HepG2 (cell line): ENCODE data around the gene TTC24. TPM values are rescaled to one million over a fixed set of nuclear protein-coding genes. Genes with fewer than 3 reads are reported as not detected.

Experiments
- ATF6 ChIP-seq: sonication (generic); formaldehyde crosslinking; conservative IDR thresholded peaks from 2 replicates; pipeline ENCODE4 v1.4.0; 2020; ENCODE audit warnings: missing genetic modification reagents
- HMG20B ChIP-seq: conservative IDR thresholded peaks from 2 replicates; pipeline ENCODE4 v1.6.1; 2016; ENCODE audit warnings: missing genetic modification reagents, missing compliant biosample characterization
- MED1 ChIP-seq: sonication (generic); formaldehyde crosslinking; IDR thresholded peaks from 2 replicates; pipeline ENCODE4 v1.4.0; 2020; ENCODE audit warnings: missing genetic modification reagents
- NFKB2 ChIP-seq: sonication (generic); formaldehyde crosslinking; IDR thresholded peaks from 2 replicates; pipeline ENCODE4 v1.4.0; 2020; ENCODE audit warnings: missing genetic modification reagents, borderline replicate concordance
- NR1H2 ChIP-seq: sonication (generic); formaldehyde crosslinking; IDR thresholded peaks from 2 replicates; pipeline ENCODE4 v1.8.1; 2022; ENCODE audit warnings: low read depth, missing genetic modification reagents, borderline replicate concordance
- PHF5A ChIP-seq: IDR thresholded peaks from one replicate; pipeline ENCODE4 v1.6.1; 2018; ENCODE audit warnings: low read depth, missing genetic modification reagents; ENCODE audit not compliant: unreplicated experiment
- RXRA ChIP-seq: sonication (generic); formaldehyde crosslinking; IDR thresholded peaks from 2 replicates; pipeline ENCODE4 v1.5.1; 2020; ENCODE audit warnings: missing genetic modification reagents
- TCF7L2 ChIP-seq: IDR thresholded peaks from 2 replicates; pipeline ENCODE4 v1.6.1; 2011; ENCODE audit warnings: mild to moderate bottlenecking, low read depth, low read length, moderate library complexity
- USF2 ChIP-seq, 2 experiments: sonication (generic) in 1 of 2; formaldehyde crosslinking in 1 of 2; IDR thresholded peaks; 2 replicates each; pipeline versions ENCODE4 v1.5.1 to v1.6.1; 2011 to 2020; ENCODE audit warnings: borderline replicate concordance in 1 of 2, low read depth in 1 of 2, low read length in 1 of 2, mild to moderate bottlenecking in 1 of 2, missing genetic modification reagents in 1 of 2, moderate library complexity in 1 of 2
- XBP1 ChIP-seq: sonication (generic); formaldehyde crosslinking; IDR thresholded peaks from 2 replicates; pipeline ENCODE4 v1.5.0; 2020; ENCODE audit warnings: missing genetic modification reagents
- XRCC5 ChIP-seq: fragments of 200-400 bp; formaldehyde crosslinking; optimal IDR thresholded peaks from 2 replicates; pipeline ENCODE3; 2017; ENCODE audit warnings: mild to moderate bottlenecking, low read length
- ZBTB7A ChIP-seq: sonication (generic); formaldehyde crosslinking; IDR thresholded peaks from 2 replicates; pipeline ENCODE4 v1.8.0; 2022; ENCODE audit warnings: mild to moderate bottlenecking, missing genetic modification reagents
- ZNF614 ChIP-seq: IDR thresholded peaks from 2 replicates; pipeline ENCODE4 v1.6.1; 2018; ENCODE audit warnings: missing biosample characterization, missing genetic modification reagents, inconsistent platforms, borderline replicate concordance
- ZNF776 ChIP-seq: sonication (generic); formaldehyde crosslinking; IDR thresholded peaks from 2 replicates; pipeline ENCODE4 v1.4.0; 2020; ENCODE audit warnings: mild to moderate bottlenecking, missing genetic modification reagents
- ZNF879 ChIP-seq: sonication (generic); formaldehyde crosslinking; IDR thresholded peaks from 2 replicates; pipeline ENCODE4 v1.8.1; 2023; ENCODE audit warnings: missing genetic modification reagents
- polyA plus RNA-seq, 8 experiments: library from polyadenylated mRNA; depleted of rRNA in 3 of 8; stranded (reverse) in 7 of 8; unstranded in 1 of 8; fragments of >200 nt; fragmentation: Illumina TruSeq in 4 of 8; extraction: Trizol in 4 of 8; gene quantifications; 2 replicates each; pipeline versions ENCODE4 v1.2.1 to v1.2.3, GENCODE V29; 2011 to 2016; ENCODE audit warnings: low read depth in 4 of 8, missing spikeins in 1 of 8, mixed read lengths in 1 of 8; ENCODE audit not compliant: insufficient read depth in 1 of 8
- total RNA-seq, 5 experiments: library from RNA; depleted of rRNA; stranded (reverse); fragments of >200 nt; fragmentation: Illumina TruSeq; extraction: Trizol; gene quantifications; 2 replicates each; pipeline ENCODE4 v1.2.3, GENCODE V29; 2016; ENCODE audit warnings: low read depth in 1 of 5
- TF ChIP-seq, protein P1 (sequence below): sonication (generic); formaldehyde crosslinking; conservative IDR thresholded peaks from 2 replicates; pipeline ENCODE4 v1.8.0; 2022; ENCODE audit warnings: missing genetic modification reagents
- TF ChIP-seq, protein P2 (sequence below): sonication (generic); formaldehyde crosslinking; IDR thresholded peaks from 2 replicates; pipeline ENCODE4 v1.8.0; 2022; ENCODE audit warnings: missing genetic modification reagents, mild to moderate bottlenecking, moderate library complexity, borderline replicate concordance
- TF ChIP-seq, protein P3 (sequence below): sonication (generic); formaldehyde crosslinking; IDR thresholded peaks from 2 replicates; pipeline ENCODE4 v1.4.0; 2020; ENCODE audit warnings: mild to moderate bottlenecking, missing genetic modification reagents

The TTC24 gene
- total and polyA plus RNA-seq, 2 of the 13 experiments (the other 11 are each of a cell fraction or from before 2014, with no cell fraction given), result 0.13 to 0.18 TPM

DNA sequence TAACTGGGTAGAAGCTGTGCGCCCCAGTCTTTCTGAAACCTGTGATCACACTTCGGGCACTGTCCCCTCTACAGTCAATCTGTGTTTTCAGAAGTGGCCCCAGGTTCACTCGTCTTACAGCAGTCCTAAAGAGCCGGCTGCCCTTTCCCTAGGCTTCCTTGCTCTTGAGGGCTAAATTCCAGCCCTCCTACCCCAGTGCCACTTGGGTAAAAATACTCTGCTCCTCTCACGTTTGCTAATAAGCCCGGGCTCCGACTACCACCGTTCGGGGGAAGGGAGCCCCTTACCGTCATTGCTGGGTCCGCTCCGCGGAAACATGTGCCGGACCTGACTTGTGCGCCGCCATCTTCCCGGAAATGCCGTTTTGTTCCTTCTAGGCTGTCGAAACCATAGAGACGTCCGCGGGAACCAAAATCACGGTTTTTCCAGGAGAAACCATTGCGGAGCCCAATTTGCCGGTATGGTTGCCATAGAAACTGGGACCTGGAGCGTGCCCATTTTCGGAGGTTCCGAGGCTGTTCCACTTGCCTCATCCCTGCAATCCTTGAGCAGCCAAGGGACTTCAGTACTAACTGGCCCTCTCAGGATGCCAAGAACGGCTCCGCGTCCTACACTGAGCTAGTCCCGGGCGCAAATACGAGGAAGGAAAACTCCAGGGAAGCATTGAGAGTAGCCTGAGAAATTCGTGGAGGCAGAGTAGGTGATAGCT lies 21.8 kb downstream of the TTC24 start, which contains the start of gene GPATCH4 (continued):
- 0 out of 2 replicates have a peak, but pooled peaks have one; percentile 49 for TF ChIP-seq ATF6 (CRISPR knock-in tag)
- TF ChIP-seq, protein P1, sequence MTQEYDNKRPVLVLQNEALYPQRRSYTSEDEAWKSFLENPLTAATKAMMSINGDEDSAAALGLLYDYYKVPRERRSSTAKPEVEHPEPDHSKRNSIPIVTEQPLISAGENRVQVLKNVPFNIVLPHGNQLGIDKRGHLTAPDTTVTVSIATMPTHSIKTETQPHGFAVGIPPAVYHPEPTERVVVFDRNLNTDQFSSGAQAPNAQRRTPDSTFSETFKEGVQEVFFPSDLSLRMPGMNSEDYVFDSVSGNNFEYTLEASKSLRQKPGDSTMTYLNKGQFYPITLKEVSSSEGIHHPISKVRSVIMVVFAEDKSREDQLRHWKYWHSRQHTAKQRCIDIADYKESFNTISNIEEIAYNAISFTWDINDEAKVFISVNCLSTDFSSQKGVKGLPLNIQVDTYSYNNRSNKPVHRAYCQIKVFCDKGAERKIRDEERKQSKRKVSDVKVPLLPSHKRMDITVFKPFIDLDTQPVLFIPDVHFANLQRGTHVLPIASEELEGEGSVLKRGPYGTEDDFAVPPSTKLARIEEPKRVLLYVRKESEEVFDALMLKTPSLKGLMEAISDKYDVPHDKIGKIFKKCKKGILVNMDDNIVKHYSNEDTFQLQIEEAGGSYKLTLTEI (CRISPR knock-in tag), result no peak
- TF ChIP-seq ZBTB7A (CRISPR knock-in tag), result no peak
- no peak for TF ChIP-seq ZNF776 (CRISPR knock-in tag)
- no peak for TF ChIP-seq NR1H2 (CRISPR knock-in tag)
- no peak for TF ChIP-seq PHF5A (CRISPR knock-in tag)
- TF ChIP-seq TCF7L2, result no peak
- TF ChIP-seq, protein P2, sequence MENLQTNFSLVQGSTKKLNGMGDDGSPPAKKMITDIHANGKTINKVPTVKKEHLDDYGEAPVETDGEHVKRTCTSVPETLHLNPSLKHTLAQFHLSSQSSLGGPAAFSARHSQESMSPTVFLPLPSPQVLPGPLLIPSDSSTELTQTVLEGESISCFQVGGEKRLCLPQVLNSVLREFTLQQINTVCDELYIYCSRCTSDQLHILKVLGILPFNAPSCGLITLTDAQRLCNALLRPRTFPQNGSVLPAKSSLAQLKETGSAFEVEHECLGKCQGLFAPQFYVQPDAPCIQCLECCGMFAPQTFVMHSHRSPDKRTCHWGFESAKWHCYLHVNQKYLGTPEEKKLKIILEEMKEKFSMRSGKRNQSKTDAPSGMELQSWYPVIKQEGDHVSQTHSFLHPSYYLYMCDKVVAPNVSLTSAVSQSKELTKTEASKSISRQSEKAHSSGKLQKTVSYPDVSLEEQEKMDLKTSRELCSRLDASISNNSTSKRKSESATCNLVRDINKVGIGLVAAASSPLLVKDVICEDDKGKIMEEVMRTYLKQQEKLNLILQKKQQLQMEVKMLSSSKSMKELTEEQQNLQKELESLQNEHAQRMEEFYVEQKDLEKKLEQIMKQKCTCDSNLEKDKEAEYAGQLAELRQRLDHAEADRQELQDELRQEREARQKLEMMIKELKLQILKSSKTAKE (CRISPR knock-in tag), result no peak
- no peak for TF ChIP-seq USF2 (IDR thresholded peaks at IDR 0.05; ENCODE audit: low read depth, low read length)
- no peak; the same call in 1 of the 2 replicates for TF ChIP-seq USF2 (CRISPR knock-in tag; IDR thresholded peaks at IDR 0.05; ENCODE audit: borderline replicate concordance)
- TF ChIP-seq NFKB2 (CRISPR knock-in tag), result peak; percentile 44
- TF ChIP-seq HMG20B (CRISPR knock-in tag), result 0 out of 2 replicates have a peak, but pooled peaks have one; percentile 31
- no peak for TF ChIP-seq ZNF879 (CRISPR knock-in tag)
- peak; percentile 64 for TF ChIP-seq RXRA (CRISPR knock-in tag)
- no peak for TF ChIP-seq XRCC5
- TF ChIP-seq, protein P3, sequence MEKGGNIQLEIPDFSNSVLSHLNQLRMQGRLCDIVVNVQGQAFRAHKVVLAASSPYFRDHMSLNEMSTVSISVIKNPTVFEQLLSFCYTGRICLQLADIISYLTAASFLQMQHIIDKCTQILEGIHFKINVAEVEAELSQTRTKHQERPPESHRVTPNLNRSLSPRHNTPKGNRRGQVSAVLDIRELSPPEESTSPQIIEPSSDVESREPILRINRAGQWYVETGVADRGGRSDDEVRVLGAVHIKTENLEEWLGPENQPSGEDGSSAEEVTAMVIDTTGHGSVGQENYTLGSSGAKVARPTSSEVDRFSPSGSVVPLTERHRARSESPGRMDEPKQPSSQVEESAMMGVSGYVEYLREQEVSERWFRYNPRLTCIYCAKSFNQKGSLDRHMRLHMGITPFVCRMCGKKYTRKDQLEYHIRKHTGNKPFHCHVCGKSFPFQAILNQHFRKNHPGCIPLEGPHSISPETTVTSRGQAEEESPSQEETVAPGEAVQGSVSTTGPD (CRISPR knock-in tag), result peak; percentile 87
- TF ChIP-seq MED1 (CRISPR knock-in tag), result peak; percentile 68; the same call in 1 of the 2 replicates
- TF ChIP-seq XBP1 (CRISPR knock-in tag), result no peak
- TF ChIP-seq ZNF614 (CRISPR knock-in tag), result peak; percentile 83; the same call in 1 of the 2 replicates
